ENCODE data around the gene VAMP2.

Gene VAMP2

GRCh38 chr17:8121681-8122421 is 40.9 kb downstream of the VAMP2 start:
- peak overlapping the region; percentile 59; the same call in 1 of the 2 replicates for H3K9ac ChIP-seq (ENCODE audit: low read depth, low read length)
- H3K36me3 ChIP-seq (ENCODE audit: insufficient read depth, low read length), result no peaks in the 10 kb centered on the region
- H3K4me1 ChIP-seq (ENCODE audit: insufficient read depth, low read length), result no peaks in the 10 kb centered on the region
- H3K9me3 ChIP-seq (ENCODE audit: control insufficient read depth, insufficient read depth, low read length), result no peaks in the 10 kb centered on the region

DNA sequence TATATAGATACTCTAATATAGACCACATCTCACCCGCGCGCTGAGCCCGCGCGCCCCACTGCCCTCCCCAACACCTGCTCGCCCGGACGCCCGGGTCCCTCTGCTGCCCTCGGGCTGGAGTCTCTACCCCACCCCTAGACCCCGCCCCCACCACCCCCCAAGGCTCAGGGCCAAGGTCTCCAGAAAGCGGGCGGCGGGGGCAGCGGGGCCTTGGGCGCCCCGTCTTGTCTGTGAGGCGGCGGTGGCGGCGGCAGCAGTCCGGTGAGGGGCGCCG is 41.4 kb downstream of the VAMP2 start:
- peak overlapping the region; percentile 81; the same call in 1 of the 2 replicates for H3K9ac ChIP-seq (ENCODE audit: low read depth, low read length)
- no peaks in the 10 kb centered on the region for H3K4me1 ChIP-seq (ENCODE audit: insufficient read depth, low read length)
- H3K9me3 ChIP-seq (ENCODE audit: control insufficient read depth, insufficient read depth, low read length), result no peaks in the 10 kb centered on the region
- no peaks in the 10 kb centered on the region for H3K36me3 ChIP-seq (ENCODE audit: insufficient read depth, low read length)

DNA sequence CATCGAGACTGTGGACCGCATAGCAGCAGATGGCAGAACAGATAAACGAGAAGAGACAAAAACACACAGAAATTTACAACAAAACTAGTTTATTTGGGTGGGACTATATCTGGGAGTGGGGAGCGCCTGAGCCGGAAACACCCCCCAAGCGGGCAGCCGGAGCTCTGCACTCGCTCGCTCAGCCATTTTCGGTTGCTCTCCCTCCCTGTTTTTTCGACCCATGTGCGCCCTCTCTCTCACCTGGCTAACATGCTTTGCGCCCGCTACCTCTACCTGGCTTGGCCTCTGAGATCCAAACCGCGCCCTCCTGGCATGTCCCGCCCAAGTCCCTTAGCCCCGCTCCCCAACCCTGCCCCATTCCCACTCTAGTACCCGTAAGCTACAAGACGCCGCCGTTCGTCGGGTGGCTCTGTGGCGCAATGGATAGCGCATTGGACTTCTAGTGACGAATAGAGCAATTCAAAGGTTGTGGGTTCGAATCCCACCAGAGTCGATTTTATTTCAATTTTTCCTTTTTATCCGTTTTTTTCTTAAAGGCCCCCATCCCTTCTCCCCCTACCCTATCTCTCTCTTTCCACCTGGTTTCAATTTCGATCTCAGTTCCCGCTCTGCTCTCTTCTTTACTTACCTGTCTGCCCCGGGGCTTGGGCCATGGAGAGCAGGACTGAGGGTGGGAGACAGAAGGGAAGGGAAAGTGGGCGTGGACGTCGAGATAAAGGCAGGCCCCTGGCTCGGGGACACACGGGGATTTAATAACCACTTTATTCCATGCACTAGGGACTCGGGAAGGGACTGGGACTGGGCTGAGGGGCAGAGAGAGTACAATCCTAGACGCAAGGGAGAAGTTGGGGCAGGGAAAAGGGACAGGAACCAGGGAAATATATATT is 42.0 kb downstream of the VAMP2 start:
- Histone ChIP-seq H3K9me3 (ENCODE audit: control insufficient read depth, insufficient read depth, low read length) (no peaks in the 10 kb centered on the region), H3K36me3 (ENCODE audit: insufficient read depth, low read length) (no peaks in the 10 kb centered on the region), H3K9ac (ENCODE audit: low read depth, low read length) (peak overlapping the region; percentile 81), H3K4me1 (ENCODE audit: insufficient read depth, low read length) (no peaks in the 10 kb centered on the region)

- Histone ChIP-seq H3K9me3 (ENCODE audit: control insufficient read depth, insufficient read depth, low read length) (no peaks in the 10 kb centered on the region), H3K36me3 (ENCODE audit: insufficient read depth, low read length) (no peaks in the 10 kb centered on the region), H3K4me1 (ENCODE audit: insufficient read depth, low read length) (no peaks in the 10 kb centered on the region), H3K9ac (ENCODE audit: low read depth, low read length) (peak overlapping the region; percentile 81)
These were observed 42.9 kb downstream of the VAMP2 start for GRCh38 chr17:8119581-8120519.

- Histone ChIP-seq H3K4me1 (ENCODE audit: insufficient read depth, low read length) (no peaks in the 10 kb centered on the region), H3K36me3 (ENCODE audit: insufficient read depth, low read length) (no peaks in the 10 kb centered on the region), H3K9me3 (ENCODE audit: control insufficient read depth, insufficient read depth, low read length) (no peaks in the 10 kb centered on the region), H3K9ac (ENCODE audit: low read depth, low read length) (peak overlapping the region; percentile 75; the same call in 1 of the 2 replicates)
These were observed 43.8 kb downstream of the VAMP2 start for GRCh38 chr17:8118769-8119580.

- Histone ChIP-seq H3K36me3 (ENCODE audit: insufficient read depth, low read length) (no peaks in the 10 kb centered on the region), H3K9ac (ENCODE audit: low read depth, low read length) (peak within 1 kb of the TSS; percentile 75; the same call in 1 of the 2 replicates), H3K4me1 (ENCODE audit: insufficient read depth, low read length) (no peaks in the 10 kb centered on the region), H3K9me3 (ENCODE audit: control insufficient read depth, insufficient read depth, low read length) (no peaks in the 10 kb centered on the region)
These were observed 44.6 kb downstream of the VAMP2 start, which contains the start of gene ALOXE3 for GRCh38 chr17:8117980-8118768. Gene ALOXE3, minus strand, starts transcription at chr17:8118514. Its CDS starts 524 bp downstream, at chr17:8117990.

GRCh38 chr17:8117367-8117979 is 45.3 kb downstream of the VAMP2 start:
- no peaks in the 10 kb centered on the region for H3K36me3 ChIP-seq (ENCODE audit: insufficient read depth, low read length)
- H3K4me1 ChIP-seq (ENCODE audit: insufficient read depth, low read length), result no peaks in the 10 kb centered on the region
- no peaks in the 10 kb centered on the region for H3K9me3 ChIP-seq (ENCODE audit: control insufficient read depth, insufficient read depth, low read length)
- H3K9ac ChIP-seq (ENCODE audit: low read depth, low read length), result peak overlapping the region; percentile 75; the same call in 1 of the 2 replicates

DNA sequence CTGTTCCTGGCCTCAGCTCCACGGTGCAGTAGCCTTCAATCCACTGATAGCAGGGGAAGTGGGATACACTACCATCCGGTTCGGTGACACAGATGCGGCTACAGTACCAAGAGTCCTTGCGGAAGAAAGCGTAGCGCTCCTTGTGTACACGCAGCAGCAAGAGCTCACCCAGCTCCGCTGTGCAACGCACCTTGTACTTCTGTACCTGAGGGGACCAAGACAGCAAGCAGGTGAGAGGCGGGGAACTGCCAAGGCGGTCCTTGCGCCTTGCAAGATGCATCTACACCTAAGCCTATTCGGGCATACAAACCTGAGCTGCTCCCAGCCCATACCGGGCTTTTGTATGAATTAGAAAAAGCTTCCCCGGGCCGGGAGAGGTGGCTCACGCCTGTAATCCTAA is 46.0 kb downstream of the VAMP2 start:
- no peaks in the 10 kb centered on the region for H3K9me3 ChIP-seq (ENCODE audit: control insufficient read depth, insufficient read depth, low read length)
- H3K9ac ChIP-seq (ENCODE audit: low read depth, low read length), result no peak overlapping the region; the same call in 1 of the 2 replicates
- no peaks in the 10 kb centered on the region for H3K4me1 ChIP-seq (ENCODE audit: insufficient read depth, low read length)
- H3K36me3 ChIP-seq (ENCODE audit: insufficient read depth, low read length), result no peaks in the 10 kb centered on the region

DNA sequence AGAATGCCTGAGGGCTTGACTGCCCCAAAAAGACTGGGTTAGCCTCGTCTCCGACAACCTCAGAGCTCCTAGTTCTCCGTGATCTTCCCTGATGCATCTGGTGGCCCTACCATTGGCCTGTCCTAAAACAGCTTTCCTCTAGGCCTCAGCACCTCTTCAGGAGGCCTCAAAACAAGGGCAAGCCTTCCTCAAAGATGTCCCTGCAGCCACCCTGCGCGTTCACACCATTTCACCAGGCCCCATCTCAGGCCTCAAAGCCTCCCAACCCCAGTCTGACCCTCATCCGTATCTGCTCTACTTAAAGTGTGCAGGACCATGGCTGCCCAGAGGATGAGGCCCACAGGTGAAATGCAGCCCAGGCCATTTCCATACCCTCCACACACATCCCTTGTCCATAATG is 51.8 kb downstream of the VAMP2 start:
- no peaks in the 10 kb centered on the region for H3K9me3 ChIP-seq (ENCODE audit: control insufficient read depth, insufficient read depth, low read length)
- no peak overlapping the region for H3K9ac ChIP-seq (ENCODE audit: low read depth, low read length)
- H3K4me1 ChIP-seq (ENCODE audit: insufficient read depth, low read length), result no peaks in the 10 kb centered on the region
- H3K36me3 ChIP-seq (ENCODE audit: insufficient read depth, low read length), result no peaks in the 10 kb centered on the region

GRCh38 chr17:8110456-8110804 is 52.3 kb downstream of the VAMP2 start:
- Histone ChIP-seq H3K4me1 (ENCODE audit: insufficient read depth, low read length) (no peaks in the 10 kb centered on the region), H3K36me3 (ENCODE audit: insufficient read depth, low read length) (no peaks in the 10 kb centered on the region), H3K9me3 (ENCODE audit: control insufficient read depth, insufficient read depth, low read length) (no peaks in the 10 kb centered on the region), H3K9ac (ENCODE audit: low read depth, low read length) (no peak overlapping the region)

DNA sequence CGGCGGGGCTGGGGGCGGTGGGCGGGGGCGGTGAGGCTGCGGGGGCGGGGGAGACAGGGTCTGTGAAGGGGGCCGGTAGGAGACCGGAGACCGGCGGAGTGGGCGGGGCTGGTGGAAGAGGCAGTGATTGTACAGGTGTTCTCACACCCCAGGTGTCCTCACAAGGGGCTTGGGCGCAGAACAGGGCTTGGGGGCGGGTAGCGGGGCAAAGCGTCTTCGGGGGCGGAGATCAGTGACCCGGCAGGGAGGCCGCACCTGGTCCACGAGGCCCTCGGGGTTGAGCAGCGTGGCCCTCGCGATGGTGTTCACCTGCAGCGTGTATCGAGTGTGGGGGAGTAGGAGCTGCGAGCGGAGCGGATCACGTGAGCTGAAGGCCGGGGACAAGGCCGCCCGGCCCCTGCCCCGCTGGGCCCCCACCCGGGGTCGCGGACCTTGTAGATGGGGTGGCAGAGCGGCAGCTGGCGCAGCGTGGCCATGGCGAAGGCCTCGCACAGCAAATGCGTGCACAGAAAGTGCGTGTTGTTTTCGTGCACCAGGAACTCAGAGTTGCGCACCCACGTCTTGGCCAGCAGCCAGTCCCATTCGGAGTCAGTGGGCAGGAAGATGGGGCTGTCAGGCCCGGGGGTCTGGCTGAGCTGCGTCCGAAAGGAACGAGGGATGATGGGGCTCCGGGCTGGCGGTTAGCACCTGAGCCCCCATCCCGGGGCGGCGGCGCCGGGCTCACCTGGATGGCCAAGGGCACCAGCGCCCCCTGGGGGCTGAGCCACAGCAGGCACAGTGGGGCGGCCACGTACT is 52.9 kb downstream of the VAMP2 start:
- Histone ChIP-seq H3K9me3 (ENCODE audit: control insufficient read depth, insufficient read depth, low read length) (no peaks in the 10 kb centered on the region), H3K36me3 (ENCODE audit: insufficient read depth, low read length) (no peaks in the 10 kb centered on the region), H3K9ac (ENCODE audit: low read depth, low read length) (peak overlapping the region; percentile 61), H3K4me1 (ENCODE audit: insufficient read depth, low read length) (no peaks in the 10 kb centered on the region)
